Loucy (cell line): ENCODE results near the gene RAB25.
"Not testable (repeated sequence)": the region's sequence is repeated elsewhere in the genome, so short reads cannot be mapped to it uniquely, and the experiment has no call there.

ENCODE experiments used
- H2AFZ ChIP-seq: fragments of 200-600 bp; sonication (generic); 2 replicates; pipeline ENCODE4 v1.6.0; 2016; ENCODE audit warnings: antibody characterized with exemption, mild to moderate bottlenecking, low read length, moderate library complexity
- H3F3A ChIP-seq: fragments of 200-600 bp; 2 replicates; pipeline ENCODE4 v1.6.0; 2016; ENCODE audit warnings: antibody characterized with exemption, low read depth, mild to moderate bottlenecking
- H3K27me3 ChIP-seq: fragments of 200-600 bp; sonication (generic); 2 replicates; pipeline ENCODE4 v1.6.1; 2014; ENCODE audit warnings: low read length, mild to moderate bottlenecking; ENCODE audit not compliant: insufficient read depth, poor library complexity, severe bottlenecking
- H3K36me3 ChIP-seq: fragments of 200-600 bp; sonication (generic); 2 replicates; pipeline ENCODE4 v1.6.1; 2016; ENCODE audit warnings: low read length; ENCODE audit not compliant: insufficient read depth
- H3K4me1 ChIP-seq: fragments of 200-600 bp; sonication (generic); 2 replicates; pipeline ENCODE4 v1.5.1; 2014; ENCODE audit warnings: low read length, mild to moderate bottlenecking; ENCODE audit not compliant: insufficient read depth, poor library complexity, severe bottlenecking
- H3K4me2 ChIP-seq: fragments of 200-600 bp; sonication (generic); 2 replicates; pipeline ENCODE4 v1.6.0; 2014; ENCODE audit warnings: antibody characterized with exemption, low read length, low read depth, mild to moderate bottlenecking; ENCODE audit not compliant: poor library complexity, severe bottlenecking
- H3K4me3 ChIP-seq: fragments of 200-600 bp; sonication (generic); 2 replicates; pipeline ENCODE4 v1.5.1; 2014; ENCODE audit warnings: low read length, mild to moderate bottlenecking, mixed read lengths; ENCODE audit not compliant: poor library complexity, severe bottlenecking
- H3K79me2 ChIP-seq: fragments of 200-600 bp; sonication (generic); 2 replicates; pipeline ENCODE4 v1.6.1; 2014; ENCODE audit warnings: low read length; ENCODE audit not compliant: insufficient read depth
- H3K9ac ChIP-seq: fragments of 200-600 bp; sonication (generic); 2 replicates; pipeline ENCODE4 v1.6.0; 2014; ENCODE audit warnings: mild to moderate bottlenecking, low read depth, low read length, moderate library complexity; ENCODE audit not compliant: poor library complexity, severe bottlenecking
- H3K9me2 ChIP-seq: fragments of 200-600 bp; sonication (generic); replicated peaks from 2 replicates; pipeline ENCODE4 v1.6.1; 2016; ENCODE audit warnings: low read depth, low read length, mixed read lengths
- H3K9me3 ChIP-seq: fragments of 200-600 bp; sonication (generic); 2 replicates; pipeline ENCODE4 v1.6.1; 2014; ENCODE audit warnings: mild to moderate bottlenecking, antibody characterized with exemption, low read length, low read depth; ENCODE audit not compliant: insufficient read depth
- H4K20me1 ChIP-seq: fragments of 200-600 bp; sonication (generic); 2 replicates; pipeline ENCODE4 v1.6.0; 2014; ENCODE audit warnings: antibody characterized with exemption, low read length, mild to moderate bottlenecking; ENCODE audit not compliant: insufficient read depth, poor library complexity, severe bottlenecking
- EZH2phosphoT487 ChIP-seq: fragments of 200-600 bp; IDR thresholded peaks from 2 replicates; pipeline ENCODE4 v1.6.1; 2018; ENCODE audit warnings: antibody characterized with exemption, mild to moderate bottlenecking, moderate library complexity, borderline replicate concordance
- TF ChIP-seq, protein P1 (sequence below): fragments of 200-600 bp; sonication (generic); conservative IDR thresholded peaks from 2 replicates; pipeline ENCODE4 v1.5.1; 2014; ENCODE audit warnings: mild to moderate bottlenecking, antibody characterized with exemption, low read length

The RAB25 gene

DNA sequence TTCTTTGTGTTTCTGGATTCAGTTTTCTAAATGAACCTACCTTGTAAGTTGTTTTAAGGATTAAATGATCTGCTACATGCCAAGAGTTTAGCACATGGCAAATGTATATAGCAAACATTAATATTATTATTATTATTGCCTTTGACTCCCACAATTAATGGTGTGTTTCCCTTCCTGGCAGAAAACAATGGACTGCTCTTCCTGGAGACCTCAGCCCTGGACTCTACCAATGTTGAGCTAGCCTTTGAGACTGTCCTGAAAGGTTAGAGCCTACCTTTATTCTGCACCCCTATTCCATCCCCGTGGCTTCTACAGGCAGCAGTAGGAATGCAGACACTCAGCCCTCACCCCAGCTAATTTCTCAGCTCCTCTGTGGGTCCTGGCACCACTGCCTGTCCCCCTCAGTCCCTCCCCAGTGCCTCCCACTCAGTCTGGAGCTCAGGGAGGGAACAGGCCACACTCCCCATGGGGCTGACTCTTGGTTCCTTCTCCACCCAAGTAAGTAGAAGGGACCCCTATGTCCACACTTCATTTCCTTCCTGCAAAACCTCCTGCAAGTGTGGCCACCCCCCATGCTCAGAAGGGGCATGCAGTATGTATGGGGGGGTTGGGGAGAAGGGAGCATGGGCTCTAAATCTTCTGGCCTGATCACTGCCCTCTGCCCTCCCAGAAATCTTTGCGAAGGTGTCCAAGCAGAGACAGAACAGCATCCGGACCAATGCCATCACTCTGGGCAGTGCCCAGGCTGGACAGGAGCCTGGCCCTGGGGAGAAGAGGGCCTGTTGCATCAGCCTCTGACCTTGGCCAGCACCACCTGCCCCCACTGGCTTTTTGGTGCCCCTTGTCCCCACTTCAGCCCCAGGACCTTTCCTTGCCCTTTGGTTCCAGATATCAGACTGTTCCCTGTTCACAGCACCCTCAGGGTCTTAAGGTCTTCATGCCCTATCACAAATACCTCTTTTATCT is 8.8 kb downstream of the RAB25 start:
- Histone ChIP-seq H3K36me3 (no peaks in the 10 kb centered on the region), H3K4me2 (no peak overlapping the region), H3K9me2 (no peaks in the 10 kb centered on the region), H3K9ac (no peak overlapping the region), H3K27me3 (no peaks in the 10 kb centered on the region), H3K4me1 (no peaks in the 10 kb centered on the region), H3K4me3 (no peak overlapping the region), H3F3A (peaks cover 3% of the 10 kb centered on the region), H2AFZ (no peak overlapping the region), H3K9me3 (no peaks in the 10 kb centered on the region), H4K20me1 (peaks cover 4% of the 10 kb centered on the region), H3K79me2 (no peaks in the 10 kb centered on the region)
- no peak for TF ChIP-seq EZH2phosphoT487
- TF ChIP-seq, protein P1, sequence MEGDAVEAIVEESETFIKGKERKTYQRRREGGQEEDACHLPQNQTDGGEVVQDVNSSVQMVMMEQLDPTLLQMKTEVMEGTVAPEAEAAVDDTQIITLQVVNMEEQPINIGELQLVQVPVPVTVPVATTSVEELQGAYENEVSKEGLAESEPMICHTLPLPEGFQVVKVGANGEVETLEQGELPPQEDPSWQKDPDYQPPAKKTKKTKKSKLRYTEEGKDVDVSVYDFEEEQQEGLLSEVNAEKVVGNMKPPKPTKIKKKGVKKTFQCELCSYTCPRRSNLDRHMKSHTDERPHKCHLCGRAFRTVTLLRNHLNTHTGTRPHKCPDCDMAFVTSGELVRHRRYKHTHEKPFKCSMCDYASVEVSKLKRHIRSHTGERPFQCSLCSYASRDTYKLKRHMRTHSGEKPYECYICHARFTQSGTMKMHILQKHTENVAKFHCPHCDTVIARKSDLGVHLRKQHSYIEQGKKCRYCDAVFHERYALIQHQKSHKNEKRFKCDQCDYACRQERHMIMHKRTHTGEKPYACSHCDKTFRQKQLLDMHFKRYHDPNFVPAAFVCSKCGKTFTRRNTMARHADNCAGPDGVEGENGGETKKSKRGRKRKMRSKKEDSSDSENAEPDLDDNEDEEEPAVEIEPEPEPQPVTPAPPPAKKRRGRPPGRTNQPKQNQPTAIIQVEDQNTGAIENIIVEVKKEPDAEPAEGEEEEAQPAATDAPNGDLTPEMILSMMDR: no peak

DNA sequence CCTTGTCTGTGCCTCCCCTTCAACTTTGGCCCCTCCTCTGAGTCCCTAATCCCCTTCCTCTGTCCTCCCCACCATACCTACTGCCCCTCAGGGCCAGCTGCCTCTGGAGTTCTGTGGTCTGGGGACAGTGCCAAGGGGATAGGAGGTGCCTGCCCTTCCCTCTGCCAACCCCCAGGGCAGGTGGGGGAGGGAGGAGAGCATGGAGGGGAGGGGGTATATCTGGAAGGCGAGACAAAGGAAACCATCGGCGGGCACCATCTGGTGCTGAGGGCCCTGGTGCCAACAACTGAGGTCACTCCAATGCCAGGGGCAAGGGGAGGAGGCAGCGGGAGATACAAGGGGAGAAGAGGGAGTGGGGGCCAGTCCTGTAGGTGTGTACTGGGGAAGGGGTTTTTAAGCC is 9.6 kb downstream of the RAB25 start:
- no peaks in the 10 kb centered on the region for H3K9me2 ChIP-seq

DNA sequence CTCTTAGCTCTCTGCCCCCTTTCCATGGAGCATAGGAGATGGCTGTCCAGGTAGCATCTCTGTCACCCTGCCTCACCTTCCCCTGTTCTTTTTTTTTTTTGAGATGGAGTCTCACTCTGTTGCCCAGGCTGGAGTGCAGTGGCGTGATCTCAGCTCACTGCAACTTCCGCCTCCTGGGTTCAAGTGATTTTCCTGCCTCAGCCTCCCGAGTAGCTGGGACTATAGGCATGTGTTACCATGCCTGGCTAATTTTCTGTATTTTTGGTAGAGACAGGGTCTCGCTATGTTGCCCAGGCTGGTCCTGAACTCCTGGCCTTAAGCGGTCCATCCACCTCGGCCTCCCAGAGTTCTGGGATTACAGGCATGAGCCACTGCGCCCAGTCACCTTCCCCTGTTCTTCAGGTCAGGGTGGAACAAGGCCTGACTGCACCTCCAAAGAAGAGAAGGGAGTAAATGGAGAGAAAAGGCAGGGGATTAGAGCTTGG is 10.4 kb downstream of the RAB25 start:
- not testable (repeated sequence) for H3K4me1 ChIP-seq, H3K36me3 ChIP-seq, H3K9ac ChIP-seq

More for the DNA sequence above, 9.6 kb downstream of the RAB25 start:
- Histone ChIP-seq H2AFZ (no peak overlapping the region), H3K9ac (no peak overlapping the region), H3K36me3 (no peaks in the 10 kb centered on the region; the same call in 1 of the 2 replicates), H3K27me3 (no peaks in the 10 kb centered on the region), H3K4me3 (no peak overlapping the region), H3K79me2 (peaks cover 3% of the 10 kb centered on the region; the same call in 1 of the 2 replicates), H3K4me1 (peaks cover 4% of the 10 kb centered on the region), H3K4me2 (no peak overlapping the region), H3K9me3 (no peaks in the 10 kb centered on the region), H3F3A (peaks cover 3% of the 10 kb centered on the region), H4K20me1 (peaks cover 9% of the 10 kb centered on the region)
- no peak for TF ChIP-seq EZH2phosphoT487
- TF ChIP-seq, protein P1: no peak

More for the DNA sequence above, 10.4 kb downstream of the RAB25 start:
- not testable (repeated sequence) for H3K9me2 ChIP-seq, H3K4me3 ChIP-seq, H3K79me2 ChIP-seq, H3K4me2 ChIP-seq, H3K9me3 ChIP-seq, H2AFZ ChIP-seq, H3K27me3 ChIP-seq, H3F3A ChIP-seq
- H4K20me1 ChIP-seq: peaks cover 17% of the 10 kb centered on the region
